ENCODE results near the gene EEIG1. TPM values are rescaled to one million over a fixed set of nuclear protein-coding genes. Genes with fewer than 3 reads are reported as not detected.

Gene EEIG1
- total and polyA plus RNA-seq, 8 donors = 25.4 to 85.4 (median 62.1) TPM

DNA sequence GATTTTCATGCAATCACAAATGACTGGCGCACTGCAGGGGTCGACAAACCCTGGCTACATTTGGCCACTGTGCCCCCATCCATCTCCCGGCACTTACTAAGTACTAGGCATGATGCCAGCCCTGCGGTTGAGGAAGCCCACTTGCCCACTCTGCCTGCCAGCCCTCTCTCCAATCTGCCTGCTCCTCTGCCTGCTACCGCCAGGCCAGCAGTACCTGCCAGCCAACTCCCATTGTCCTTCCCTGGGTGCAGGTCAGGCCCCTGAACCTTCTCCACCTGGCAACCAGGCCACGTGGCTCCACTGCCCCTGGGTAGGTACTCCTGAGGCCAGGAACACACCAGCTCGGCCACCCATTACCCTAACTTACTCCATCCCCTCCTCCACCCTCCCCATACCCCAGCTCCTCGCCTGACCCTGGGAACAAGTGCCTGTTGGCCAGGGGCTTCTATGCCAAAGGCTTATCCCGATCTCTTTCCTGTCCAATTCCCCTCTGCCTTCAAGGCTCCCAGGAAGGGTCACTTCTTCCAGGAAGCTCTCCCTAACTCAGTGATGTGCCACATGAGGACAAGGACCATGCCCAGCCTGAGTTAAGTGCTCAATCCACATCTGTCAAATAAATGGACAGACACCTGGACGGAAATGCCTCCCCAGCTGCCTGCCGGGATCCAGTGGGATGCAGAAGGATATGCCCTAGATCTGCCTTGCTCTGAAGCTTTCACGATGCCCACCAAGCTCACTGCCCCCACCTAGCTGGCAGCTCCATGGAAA, 6.6 kb downstream of the EEIG1 start:
- peak overlapping the region; percentile 73 to 82 (median 78) for H3K27ac ChIP-seq
- no peak for ATAC-seq
- peaks cover 61 to 76% (median 74%) of the 10 kb centered on the region in 3 donors for H3K4me1 ChIP-seq
- DNase-seq = peak in 4 of 6 donors; percentile 29 to 82 (median 55)
- FAIRE-seq = no peak
- H3K36me3 ChIP-seq = no peaks in the 10 kb centered on the region
- intact Hi-C loops (cut with DNase I) = no loop called here
- 26 to 31% methylated on average over 12 of the region's 12 CpGs for WGBS, 2 donors
- H3K4me3 ChIP-seq = peak overlapping the region in 1 of 4 donors; percentile 4
- H3K9me3 ChIP-seq = no peaks in the 10 kb centered on the region
- TF ChIP-seq, protein P1, sequence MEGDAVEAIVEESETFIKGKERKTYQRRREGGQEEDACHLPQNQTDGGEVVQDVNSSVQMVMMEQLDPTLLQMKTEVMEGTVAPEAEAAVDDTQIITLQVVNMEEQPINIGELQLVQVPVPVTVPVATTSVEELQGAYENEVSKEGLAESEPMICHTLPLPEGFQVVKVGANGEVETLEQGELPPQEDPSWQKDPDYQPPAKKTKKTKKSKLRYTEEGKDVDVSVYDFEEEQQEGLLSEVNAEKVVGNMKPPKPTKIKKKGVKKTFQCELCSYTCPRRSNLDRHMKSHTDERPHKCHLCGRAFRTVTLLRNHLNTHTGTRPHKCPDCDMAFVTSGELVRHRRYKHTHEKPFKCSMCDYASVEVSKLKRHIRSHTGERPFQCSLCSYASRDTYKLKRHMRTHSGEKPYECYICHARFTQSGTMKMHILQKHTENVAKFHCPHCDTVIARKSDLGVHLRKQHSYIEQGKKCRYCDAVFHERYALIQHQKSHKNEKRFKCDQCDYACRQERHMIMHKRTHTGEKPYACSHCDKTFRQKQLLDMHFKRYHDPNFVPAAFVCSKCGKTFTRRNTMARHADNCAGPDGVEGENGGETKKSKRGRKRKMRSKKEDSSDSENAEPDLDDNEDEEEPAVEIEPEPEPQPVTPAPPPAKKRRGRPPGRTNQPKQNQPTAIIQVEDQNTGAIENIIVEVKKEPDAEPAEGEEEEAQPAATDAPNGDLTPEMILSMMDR (IDR thresholded peaks at IDR 0.05) = no peak
- no peaks in the 10 kb centered on the region for H3K27me3 ChIP-seq

DNA sequence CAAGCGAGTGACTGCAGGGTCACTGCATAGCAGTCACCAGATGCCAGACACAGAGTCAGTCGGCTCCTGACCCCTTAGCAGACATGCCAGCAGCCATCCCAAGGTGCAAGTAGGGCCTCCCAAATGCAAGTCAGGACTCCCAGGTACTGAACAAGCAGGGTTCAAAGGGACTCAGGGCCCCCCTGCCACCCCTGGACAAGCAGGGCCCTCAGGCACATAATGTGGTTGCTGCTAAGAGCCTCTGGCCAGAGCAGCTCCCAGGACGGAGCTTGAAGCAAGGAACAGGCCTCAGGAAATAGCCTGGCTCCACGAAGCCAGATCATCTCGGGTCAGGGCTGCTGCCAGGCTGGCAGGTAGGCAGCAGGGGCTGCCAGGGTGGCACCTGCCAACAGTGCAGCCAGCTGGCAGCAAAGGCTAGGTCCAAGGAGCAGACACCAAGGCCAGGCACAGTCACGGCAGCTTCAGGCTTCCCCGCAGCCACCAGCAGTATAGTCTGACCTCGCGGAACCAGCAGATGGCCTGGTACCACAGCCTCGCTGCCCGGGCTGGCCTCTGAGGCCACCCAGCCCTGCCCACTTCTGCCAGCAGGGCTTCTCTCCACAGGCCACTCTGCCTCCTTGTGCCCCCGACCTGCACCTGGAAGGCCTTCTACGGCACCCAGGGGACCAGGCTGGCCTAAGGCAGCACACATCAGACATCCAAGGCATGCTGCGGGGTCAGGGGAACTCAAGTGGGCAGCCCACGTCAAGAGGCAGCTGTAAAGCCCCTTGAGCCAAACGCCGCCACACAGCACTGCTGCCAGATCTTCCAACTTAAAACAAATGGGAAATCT, 7.4 kb downstream of the EEIG1 start:
- peak overlapping the region; percentile 73 to 82 (median 78) for H3K27ac ChIP-seq
- WGBS, 2 donors = 17 to 20% methylated on average over 17 of the region's 17 CpGs
- H3K27me3 ChIP-seq = no peaks in the 10 kb centered on the region
- peak; percentile 81 to 97 (median 94) for DNase-seq
- no peak overlapping the region for H3K4me3 ChIP-seq
- H3K36me3 ChIP-seq = no peaks in the 10 kb centered on the region
- ATAC-seq = peak; percentile 74 to 81 (median 77)
- intact Hi-C loops (cut with DNase I) = no loop called here
- no peaks in the 10 kb centered on the region for H3K9me3 ChIP-seq
- FAIRE-seq = no peak
- peaks cover 64 to 79% (median 78%) of the 10 kb centered on the region in 3 donors for H3K4me1 ChIP-seq
- TF ChIP-seq, protein P1 (IDR thresholded peaks at IDR 0.05) = peak in 1 of 4 donors; percentile 18

DNA sequence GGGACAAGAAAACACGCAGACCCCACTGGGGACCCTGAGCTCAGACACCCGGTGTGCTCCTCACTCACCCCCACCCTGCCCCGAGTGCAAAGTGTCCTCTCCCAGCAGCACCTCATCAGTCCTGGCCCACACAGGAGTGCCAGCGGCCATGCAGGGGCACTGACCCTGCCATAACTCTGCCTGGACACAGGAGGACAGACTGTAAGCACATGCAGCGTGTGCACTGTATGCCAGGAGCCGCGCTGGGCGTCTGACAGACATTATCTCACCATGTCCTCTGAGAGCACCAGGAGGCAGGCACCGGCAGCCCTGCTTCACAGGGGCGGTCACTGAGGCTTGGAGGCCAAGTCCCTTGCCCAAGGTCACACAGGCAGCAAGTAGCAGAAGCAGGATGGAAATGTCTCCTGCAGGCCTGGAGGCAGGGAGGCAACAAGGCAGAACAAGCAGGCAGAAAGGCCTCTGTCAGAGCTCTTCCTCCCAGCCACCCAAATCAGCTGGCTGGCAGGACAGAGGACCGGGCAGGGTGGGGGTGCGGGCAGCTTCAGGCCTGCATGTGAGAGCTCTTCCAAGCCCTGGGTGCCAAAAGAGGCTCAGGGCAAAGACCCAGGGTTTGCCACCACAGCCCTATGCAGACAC, 8.4 kb downstream of the EEIG1 start:
- DNase-seq (peak in 4 of 6 donors; percentile 42 to 84 (median 56)), FAIRE-seq (no peak), ATAC-seq (no peak)
- H3K36me3 ChIP-seq = no peaks in the 10 kb centered on the region
- H3K27me3 ChIP-seq = no peaks in the 10 kb centered on the region
- 23% methylated on average over 12 of the region's 12 CpGs for WGBS, 2 donors
- H3K27ac ChIP-seq = peak overlapping the region; percentile 73 to 82 (median 78)
- intact Hi-C loops (cut with DNase I) = no loop called here
- no peaks in the 10 kb centered on the region for H3K9me3 ChIP-seq
- TF ChIP-seq, protein P1 (IDR thresholded peaks at IDR 0.05) = no peak
- peaks cover 66 to 78% (median 77%) of the 10 kb centered on the region in 3 donors for H3K4me1 ChIP-seq
- H3K4me3 ChIP-seq = peak overlapping the region in 1 of 4 donors; percentile 5

DNA sequence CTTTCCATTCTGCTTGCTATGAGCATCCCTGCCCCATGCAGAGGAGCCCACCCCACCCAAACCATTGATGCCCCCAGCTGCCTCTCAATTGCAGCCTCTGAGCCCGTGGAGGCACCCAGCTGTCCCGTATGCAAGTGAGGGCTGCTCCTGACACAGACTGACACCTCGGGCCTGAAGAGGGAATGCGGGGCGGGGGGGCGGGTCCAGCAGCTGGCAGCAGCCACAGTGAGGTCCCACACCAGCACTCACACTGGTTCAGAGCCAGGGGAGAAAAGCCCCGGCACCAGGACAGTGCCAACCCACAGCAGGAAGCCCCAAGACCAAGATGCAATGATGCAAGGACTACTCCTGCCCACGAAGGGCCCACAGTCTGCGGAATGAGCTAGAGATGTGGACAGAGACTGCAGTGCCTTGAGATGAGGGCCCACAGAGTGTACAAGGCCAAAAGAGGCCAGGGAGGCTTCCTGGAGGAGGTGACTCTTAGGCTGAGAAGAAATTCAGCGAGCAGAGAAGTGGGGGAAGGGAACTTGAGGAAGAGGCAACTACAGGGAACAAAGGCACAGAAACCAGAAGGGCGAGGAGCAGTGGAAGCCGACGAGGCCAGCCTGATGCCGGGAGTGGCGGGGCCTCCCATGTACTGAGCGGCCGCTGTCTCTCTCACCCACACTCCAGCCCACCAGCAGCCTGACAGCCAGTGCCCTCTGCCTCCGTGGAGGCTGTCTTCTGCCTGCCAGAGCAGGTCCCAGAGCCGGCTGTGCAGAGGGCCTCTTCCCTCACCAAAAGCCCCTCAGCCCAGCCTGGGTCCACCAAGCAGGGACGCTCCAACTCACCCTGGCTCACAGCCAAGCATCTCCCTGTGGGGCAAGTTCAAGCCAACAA, 9.2 kb downstream of the EEIG1 start:
- peak overlapping the region in 1 of 4 donors; percentile 80 for H3K27ac ChIP-seq
- DNase-seq (peak in 3 of 6 donors; percentile 52 to 71 (median 55)), ATAC-seq (no peak), FAIRE-seq (no peak)
- H3K4me1 ChIP-seq = peaks cover 68 to 77% (median 77%) of the 10 kb centered on the region in 3 donors
- intact Hi-C loops (cut with DNase I) = no loop called here
- no peaks in the 10 kb centered on the region for H3K9me3 ChIP-seq
- whole genome bisulfite sequencing, 2 donors = 46 to 49% methylated on average over 20 of the region's 20 CpGs
- no peak overlapping the region for H3K4me3 ChIP-seq
- TF ChIP-seq, protein P1 (IDR thresholded peaks at IDR 0.05) = no peak
- no peaks in the 10 kb centered on the region for H3K27me3 ChIP-seq
- no peaks in the 10 kb centered on the region for H3K36me3 ChIP-seq

Data from pancreas (tissue), 10 donors.